HFFc6 (cell line): Measurements from ENCODE around the gene IQCK. TPM values are rescaled to one million over a fixed set of nuclear protein-coding genes. Genes with fewer than 3 reads are reported as not detected.

Source experiments
- DNase-seq: peaks from one replicate; pipeline ENCODE4 v3.0.0-alpha.2; 2018
- H3K27ac Mint-ChIP-seq: 2 replicates; pipeline ENCODE4 v1.8.0; 2020; ENCODE audit warnings: mild to moderate bottlenecking, mixed read lengths
- H3K27me3 Mint-ChIP-seq: 2 replicates; pipeline ENCODE4 v1.8.0; 2021; ENCODE audit warnings: mild to moderate bottlenecking, moderate library complexity, mixed read lengths; ENCODE audit not compliant: insufficient read depth
- H3K36me3 Mint-ChIP-seq: 2 replicates; pipeline ENCODE4 v1.8.0; 2021; ENCODE audit warnings: low read depth, mixed read lengths
- H3K4me1 Mint-ChIP-seq: 2 replicates; pipeline ENCODE4 v1.8.0; 2020; ENCODE audit warnings: low read depth, mixed read lengths
- H3K4me3 Mint-ChIP-seq: 2 replicates; pipeline ENCODE4 v1.8.0; 2020; ENCODE audit warnings: mild to moderate bottlenecking, moderate library complexity, mixed read lengths
- H3K9me3 Mint-ChIP-seq: 2 replicates; pipeline ENCODE4 v1.8.0; 2020; ENCODE audit warnings: mild to moderate bottlenecking, mixed read lengths
- CTCF ChIP-seq: fragments of 200-600 bp; sonication (generic); IDR thresholded peaks from 2 replicates; pipeline ENCODE4 v1.5.0; 2021; ENCODE audit warnings: antibody characterized with exemption, mild to moderate bottlenecking
- total RNA-seq, 6 experiments: library from RNA; stranded (reverse); fragmentation: NEBNext Ultra II Directional; extraction: Animal tissue kit (Norgen Biotek cat#: 25700); gene quantifications; 2 replicates in 1 of 6; 3 replicates in 5 of 6; pipeline ENCODE4 v1.2.3, GENCODE V29; 2021

IQCK gene
- total RNA-seq, 6 experiments from 2014 or later, result 2.2 to 5.0 (median 2.8) TPM

DNA sequence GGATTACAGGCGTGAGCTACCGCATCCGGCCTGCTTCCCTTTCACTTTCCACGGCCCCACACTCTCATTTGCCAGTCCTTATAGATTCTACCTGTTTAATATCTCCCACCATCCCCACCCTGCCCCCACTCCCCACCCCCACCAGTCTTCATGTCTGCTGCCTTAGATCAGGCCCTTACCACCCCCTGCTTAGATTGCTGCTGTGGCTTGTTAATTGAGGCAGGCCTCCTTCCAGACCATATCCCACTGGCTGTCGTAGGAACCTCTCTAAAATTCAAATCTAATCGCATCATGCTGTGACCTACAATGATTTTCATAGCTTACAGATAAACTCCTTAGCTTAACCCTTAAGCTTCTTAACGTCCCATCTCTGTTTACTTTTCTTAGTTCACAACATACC, 4.9 kb downstream of the IQCK start:
- no peaks in the 10 kb centered on the region for H3K4me1 Mint-ChIP-seq
- no peak for DNase-seq
- no peaks in the 10 kb centered on the region for H3K36me3 Mint-ChIP-seq
- H3K27me3 Mint-ChIP-seq, result no peaks in the 10 kb centered on the region; the same call in 1 of the 2 replicates
- no peak for TF ChIP-seq CTCF
- no peak overlapping the region for H3K4me3 Mint-ChIP-seq
- H3K27ac Mint-ChIP-seq, result no peak overlapping the region
- H3K9me3 Mint-ChIP-seq, result no peaks in the 10 kb centered on the region

DNA sequence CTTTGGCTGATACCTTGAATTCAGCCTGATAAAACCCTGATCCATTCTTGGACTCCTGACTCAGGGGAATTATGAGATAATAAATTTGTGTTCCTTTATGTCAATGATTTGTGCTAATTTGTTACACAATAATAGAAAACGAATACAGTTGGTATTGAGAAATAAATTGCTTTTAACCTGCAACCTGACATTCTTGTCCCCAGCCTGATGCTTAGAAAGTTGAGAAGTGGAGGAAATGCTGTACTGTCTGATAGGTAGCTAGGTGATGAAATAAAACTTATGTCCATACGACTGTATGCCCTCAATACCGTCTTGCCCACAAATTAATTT, 10.5 kb downstream of the IQCK start:
- no peak for TF ChIP-seq CTCF

DNA sequence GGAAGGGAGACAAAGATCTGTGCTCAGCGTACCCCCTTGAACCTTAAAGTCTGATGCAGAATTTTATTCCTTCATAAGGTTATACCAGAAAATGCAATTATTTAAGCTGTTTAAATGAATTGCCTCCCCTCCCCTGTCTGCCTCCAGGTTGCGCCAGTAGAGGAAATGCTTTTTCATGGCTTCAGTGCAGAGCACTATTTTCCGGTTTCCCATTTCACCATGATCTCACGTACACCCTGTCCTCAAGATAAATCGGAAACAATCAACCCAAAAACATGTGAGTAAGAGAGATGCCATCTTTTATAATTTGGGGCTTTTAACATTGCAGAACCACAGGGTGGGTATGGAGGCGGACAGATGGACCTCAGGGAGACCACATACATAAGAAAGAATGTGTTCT, 15.5 kb downstream of the IQCK start:
- no peak for TF ChIP-seq CTCF
- Mint-ChIP-seq H3K27me3 (no peaks in the 10 kb centered on the region; the same call in 1 of the 2 replicates), H3K36me3 (no peaks in the 10 kb centered on the region), H3K4me1 (no peaks in the 10 kb centered on the region), H3K9me3 (no peaks in the 10 kb centered on the region), H3K4me3 (no peak overlapping the region), H3K27ac (no peak overlapping the region)
- no peak for DNase-seq

More for the DNA sequence above, 10.5 kb downstream of the IQCK start:
- Mint-ChIP-seq H3K36me3 (no peaks in the 10 kb centered on the region), H3K4me3 (no peak overlapping the region), H3K27ac (no peak overlapping the region), H3K27me3 (no peaks in the 10 kb centered on the region; the same call in 1 of the 2 replicates), H3K9me3 (no peaks in the 10 kb centered on the region), H3K4me1 (no peaks in the 10 kb centered on the region)
- no peak for DNase-seq

- TF ChIP-seq CTCF, result no peak
- no peak for DNase-seq
- Mint-ChIP-seq H3K27me3 (no peaks in the 10 kb centered on the region; the same call in 1 of the 2 replicates), H3K9me3 (no peaks in the 10 kb centered on the region), H3K4me1 (no peaks in the 10 kb centered on the region), H3K36me3 (no peaks in the 10 kb centered on the region), H3K27ac (no peak overlapping the region), H3K4me3 (no peak overlapping the region)
Observed at GRCh38 chr16:19735074-19735867, 17.2 kb downstream of the IQCK start.

DNA sequence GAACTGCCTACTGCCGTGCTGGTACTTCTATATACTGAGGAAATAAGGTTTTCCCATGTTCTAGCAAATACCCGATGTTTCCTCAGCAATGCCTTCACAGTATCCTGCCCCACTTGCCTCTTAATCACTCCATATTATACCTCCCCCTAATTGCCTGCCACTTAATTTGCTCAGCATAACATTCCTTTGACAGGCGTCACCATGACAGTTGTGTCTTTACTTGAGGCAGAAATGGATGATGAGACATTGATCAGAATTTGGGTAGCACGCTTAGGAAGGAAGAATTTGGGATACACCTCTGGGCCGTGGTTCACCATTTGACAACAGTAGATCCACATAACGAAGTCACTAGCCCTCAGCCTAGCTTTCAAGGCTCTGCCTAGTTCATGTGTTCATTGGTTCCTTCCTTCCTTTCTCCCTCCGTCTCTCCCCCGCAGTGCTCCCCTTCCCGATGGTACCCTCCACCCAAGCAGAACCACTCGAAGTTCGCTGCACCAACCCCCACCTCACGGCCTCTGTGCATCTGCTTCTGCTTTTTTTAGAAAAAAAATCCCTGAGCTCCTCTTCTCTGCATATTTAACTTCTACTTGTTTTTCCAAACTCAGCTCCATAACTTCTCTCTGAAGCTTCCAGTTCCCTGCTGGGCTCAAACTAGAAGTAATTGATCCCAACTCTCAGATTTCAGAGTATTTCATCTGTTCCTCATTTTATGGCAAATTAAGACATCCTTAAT, 19.4 kb downstream of the IQCK start:
- Mint-ChIP-seq H3K27me3 (no peaks in the 10 kb centered on the region; the same call in 1 of the 2 replicates), H3K27ac (no peak overlapping the region), H3K4me1 (no peaks in the 10 kb centered on the region), H3K4me3 (no peak overlapping the region), H3K36me3 (no peaks in the 10 kb centered on the region), H3K9me3 (no peaks in the 10 kb centered on the region)
- no peak for TF ChIP-seq CTCF
- DNase-seq, result no peak
